OCI-LY1 (cell line): ENCODE data around the gene VENTX.

ENCODE experiments used
- H2AFZ ChIP-seq: fragments of 200-600 bp; sonication (generic), shearing (Covaris generic); 2 replicates; pipeline ENCODE4 v1.6.0; 2014; ENCODE audit warnings: antibody characterized with exemption, mild to moderate bottlenecking, low read length
- H3F3A ChIP-seq: fragments of 200-600 bp; sonication (generic), shearing (Covaris generic); 2 replicates; pipeline ENCODE4 v1.6.0; 2014; ENCODE audit warnings: mild to moderate bottlenecking, antibody characterized with exemption, low read length, moderate library complexity; ENCODE audit not compliant: insufficient read depth
- H3K27ac ChIP-seq: fragments of 200-600 bp; sonication (generic); 2 replicates; pipeline ENCODE4 v1.5.1; 2014; ENCODE audit warnings: low read length, mixed run types, mild to moderate bottlenecking, low read depth; ENCODE audit not compliant: poor library complexity, severe bottlenecking
- H3K27me3 ChIP-seq: fragments of 200-600 bp; sonication (generic); 2 replicates; pipeline ENCODE4 v1.6.0; 2014; ENCODE audit warnings: antibody characterized with exemption, mild to moderate bottlenecking, low read length, moderate library complexity; ENCODE audit not compliant: insufficient read depth
- H3K36me3 ChIP-seq: fragments of 200-600 bp; sonication (generic); 2 replicates; pipeline ENCODE4 v1.6.1; 2014; ENCODE audit warnings: mild to moderate bottlenecking, antibody characterized with exemption, low read length, moderate library complexity, mixed read lengths; ENCODE audit not compliant: insufficient read depth
- H3K4me1 ChIP-seq: fragments of 200-600 bp; sonication (generic); 2 replicates; pipeline ENCODE4 v1.5.1; 2014; ENCODE audit warnings: mild to moderate bottlenecking, low read length, moderate library complexity; ENCODE audit not compliant: insufficient read depth, severe bottlenecking
- H3K4me2 ChIP-seq: fragments of 200-600 bp; sonication (generic), shearing (Covaris generic); 2 replicates; pipeline ENCODE4 v1.6.1; 2014; ENCODE audit warnings: low read length
- H3K4me3 ChIP-seq: fragments of 200-600 bp; sonication (generic); 2 replicates; pipeline ENCODE4 v1.5.1; 2014; ENCODE audit warnings: low read length, low read depth, mild to moderate bottlenecking, mixed read lengths; ENCODE audit not compliant: poor library complexity, severe bottlenecking
- H3K79me2 ChIP-seq: fragments of 200-600 bp; shearing (Covaris generic); 2 replicates; pipeline ENCODE4 v1.6.1; 2016; ENCODE audit warnings: mixed run types, low read length, mixed read lengths; ENCODE audit not compliant: insufficient read depth
- H3K9ac ChIP-seq: fragments of 200-600 bp; sonication (generic), shearing (Covaris generic); 2 replicates; pipeline ENCODE4 v1.6.1; 2014; ENCODE audit warnings: mild to moderate bottlenecking, low read length, mixed read lengths
- H3K9me2 ChIP-seq: fragments of 200-600 bp; sonication (generic), shearing (Covaris generic); 2 replicates; pipeline ENCODE4 v1.6.1; 2014; ENCODE audit warnings: low read depth, mild to moderate bottlenecking, low read length, mixed read lengths
- H3K9me3 ChIP-seq: fragments of 200-600 bp; shearing (Covaris generic); 2 replicates; pipeline ENCODE4 v1.6.1; 2014; ENCODE audit warnings: low read length, mixed read lengths
- H4K20me1 ChIP-seq: fragments of 200-600 bp; sonication (generic), shearing (Covaris generic); 2 replicates; pipeline ENCODE4 v1.6.0; 2016; ENCODE audit warnings: mild to moderate bottlenecking, low read length; ENCODE audit not compliant: insufficient read depth
- EZH2 ChIP-seq: fragments of 200-600 bp; sonication (generic), shearing (Covaris generic); IDR thresholded peaks from 2 replicates; pipeline ENCODE4 v1.8.0; 2017; ENCODE audit warnings: borderline replicate concordance, mixed run types, mild to moderate bottlenecking, antibody characterized with exemption, low read length, moderate library complexity, mixed read lengths
- TF ChIP-seq, protein P1 (sequence below): fragments of 200-600 bp; sonication (generic), shearing (Covaris generic); IDR thresholded peaks from 2 replicates; pipeline ENCODE4 v1.5.1; 2017; ENCODE audit warnings: mild to moderate bottlenecking, antibody characterized with exemption, low read length, moderate library complexity, mixed read lengths

The VENTX gene

DNA sequence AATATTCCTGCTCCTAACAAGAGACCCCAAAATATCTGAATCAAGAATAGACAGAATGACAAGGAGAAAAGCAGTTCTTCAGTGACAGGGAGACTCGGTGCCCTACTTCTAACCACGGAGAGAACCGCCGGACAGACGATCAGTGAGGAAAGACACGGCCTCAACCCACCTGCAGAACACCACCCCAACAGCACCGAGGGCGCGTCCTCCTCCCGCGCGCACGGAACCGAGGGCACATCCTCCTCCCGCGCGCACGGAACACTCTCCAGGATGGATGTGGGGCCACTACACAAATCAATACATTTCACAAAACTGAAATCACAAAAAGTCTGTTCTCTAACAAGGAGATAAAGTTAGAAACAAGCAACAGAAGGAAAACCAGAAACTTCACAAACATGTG lies 48.7 kb downstream of the VENTX start:
- Histone ChIP-seq H2AFZ (no peak overlapping the region), H3K9me3 (no peaks in the 10 kb centered on the region), H3K9me2 (no peaks in the 10 kb centered on the region), H3K79me2 (no peaks in the 10 kb centered on the region), H4K20me1 (no peaks in the 10 kb centered on the region), H3K4me3 (no peak overlapping the region), H3K9ac (no peak overlapping the region), H3K4me2 (no peak overlapping the region), H3K27ac (no peak overlapping the region), H3F3A (no peaks in the 10 kb centered on the region), H3K27me3 (no peaks in the 10 kb centered on the region), H3K36me3 (peaks cover 78% of the 10 kb centered on the region), H3K4me1 (no peaks in the 10 kb centered on the region)
- TF ChIP-seq, protein P1, sequence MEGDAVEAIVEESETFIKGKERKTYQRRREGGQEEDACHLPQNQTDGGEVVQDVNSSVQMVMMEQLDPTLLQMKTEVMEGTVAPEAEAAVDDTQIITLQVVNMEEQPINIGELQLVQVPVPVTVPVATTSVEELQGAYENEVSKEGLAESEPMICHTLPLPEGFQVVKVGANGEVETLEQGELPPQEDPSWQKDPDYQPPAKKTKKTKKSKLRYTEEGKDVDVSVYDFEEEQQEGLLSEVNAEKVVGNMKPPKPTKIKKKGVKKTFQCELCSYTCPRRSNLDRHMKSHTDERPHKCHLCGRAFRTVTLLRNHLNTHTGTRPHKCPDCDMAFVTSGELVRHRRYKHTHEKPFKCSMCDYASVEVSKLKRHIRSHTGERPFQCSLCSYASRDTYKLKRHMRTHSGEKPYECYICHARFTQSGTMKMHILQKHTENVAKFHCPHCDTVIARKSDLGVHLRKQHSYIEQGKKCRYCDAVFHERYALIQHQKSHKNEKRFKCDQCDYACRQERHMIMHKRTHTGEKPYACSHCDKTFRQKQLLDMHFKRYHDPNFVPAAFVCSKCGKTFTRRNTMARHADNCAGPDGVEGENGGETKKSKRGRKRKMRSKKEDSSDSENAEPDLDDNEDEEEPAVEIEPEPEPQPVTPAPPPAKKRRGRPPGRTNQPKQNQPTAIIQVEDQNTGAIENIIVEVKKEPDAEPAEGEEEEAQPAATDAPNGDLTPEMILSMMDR = no peak
- TF ChIP-seq EZH2 = no peak

DNA sequence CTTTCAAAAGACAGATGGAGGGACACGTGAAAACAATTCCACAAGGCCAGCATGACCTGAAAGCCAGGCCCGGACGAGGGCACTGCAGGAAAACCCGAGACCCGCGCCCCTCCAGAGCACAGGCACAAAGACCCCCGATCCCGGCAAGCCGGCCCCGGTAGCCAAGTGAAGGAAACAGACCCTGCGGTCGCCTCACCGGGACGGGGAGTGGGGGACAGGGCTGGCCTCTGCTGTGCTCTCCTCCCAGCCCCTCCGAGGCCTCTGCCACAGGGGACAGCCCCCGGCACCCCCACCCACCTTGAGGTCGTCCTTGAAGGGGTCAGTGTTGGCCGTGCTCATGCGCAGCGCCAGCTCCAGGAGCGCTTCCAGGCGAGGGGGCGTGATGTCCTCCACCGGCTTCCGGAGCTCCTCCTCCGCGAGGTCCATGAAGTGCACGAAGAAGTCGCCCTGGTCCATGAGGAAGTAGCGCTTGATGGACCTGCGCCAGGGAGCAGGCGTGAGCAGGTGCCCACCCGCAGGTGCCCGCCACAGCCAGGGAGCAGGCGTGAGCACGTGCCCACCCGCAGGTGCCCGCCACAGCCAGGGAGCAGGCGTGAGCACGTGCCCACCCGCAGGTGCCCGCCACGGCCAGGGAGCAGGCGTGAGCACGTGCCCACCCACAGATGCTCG lies 50.3 kb downstream of the VENTX start:
- H3K27ac ChIP-seq = no peak overlapping the region
- H3K36me3 ChIP-seq = peaks cover 71% of the 10 kb centered on the region
- no peaks in the 10 kb centered on the region for H4K20me1 ChIP-seq
- H3K79me2 ChIP-seq = no peaks in the 10 kb centered on the region
- H3F3A ChIP-seq = no peaks in the 10 kb centered on the region
- TF ChIP-seq, protein P1 = no peak
- H3K27me3 ChIP-seq = no peaks in the 10 kb centered on the region
- H2AFZ ChIP-seq = no peak overlapping the region
- H3K9me2 ChIP-seq = no peaks in the 10 kb centered on the region
- H3K4me1 ChIP-seq = no peaks in the 10 kb centered on the region
- H3K4me3 ChIP-seq = no peak overlapping the region
- H3K4me2 ChIP-seq = no peak overlapping the region
- no peaks in the 10 kb centered on the region for H3K9me3 ChIP-seq
- H3K9ac ChIP-seq = no peak overlapping the region

DNA sequence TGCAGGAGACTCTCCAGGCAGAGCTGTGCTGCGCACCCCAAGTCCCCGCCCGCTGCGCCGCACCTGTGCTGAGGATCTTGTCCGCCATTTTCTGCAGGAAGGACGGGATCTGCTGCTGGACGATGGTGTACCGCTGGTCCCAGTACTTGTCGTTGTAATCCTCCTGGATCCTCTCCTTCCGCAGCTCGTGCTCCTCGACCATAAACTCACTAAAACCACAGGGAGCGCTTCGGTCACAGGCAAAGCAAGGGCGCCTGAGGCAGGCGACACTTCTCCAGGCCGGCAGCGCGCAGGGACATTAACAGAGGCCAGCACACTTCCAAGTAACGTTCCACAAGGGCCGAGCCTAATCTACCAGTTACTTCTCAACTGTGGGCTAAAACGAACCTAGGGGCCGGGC lies 52.1 kb downstream of the VENTX start:
- Histone ChIP-seq H3F3A (no peaks in the 10 kb centered on the region), H3K79me2 (no peaks in the 10 kb centered on the region), H3K4me2 (no peak overlapping the region), H3K27ac (no peak overlapping the region), H3K27me3 (no peaks in the 10 kb centered on the region), H3K4me3 (no peak overlapping the region), H3K9me2 (no peaks in the 10 kb centered on the region), H3K36me3 (peaks cover 75% of the 10 kb centered on the region), H3K9ac (no peak overlapping the region), H3K4me1 (no peaks in the 10 kb centered on the region), H4K20me1 (no peaks in the 10 kb centered on the region), H2AFZ (no peak overlapping the region), H3K9me3 (no peaks in the 10 kb centered on the region)
- TF ChIP-seq, protein P1 = no peak
- no peak for TF ChIP-seq EZH2
